GM18870 (cell line): ENCODE measurements around the gene LRRC41.
"Not testable (repeated sequence)": the region's sequence is repeated elsewhere in the genome, so short reads cannot be mapped to it uniquely, and the experiment has no call there.

Experiments
- ATAC-seq: cut with Tn5 transposase; IDR thresholded peaks from one replicate; pipeline ENCODE4 v1.9.1; 2021; ENCODE audit warnings: moderate library complexity; ENCODE audit not compliant: unreplicated experiment

The LRRC41 gene

DNA sequence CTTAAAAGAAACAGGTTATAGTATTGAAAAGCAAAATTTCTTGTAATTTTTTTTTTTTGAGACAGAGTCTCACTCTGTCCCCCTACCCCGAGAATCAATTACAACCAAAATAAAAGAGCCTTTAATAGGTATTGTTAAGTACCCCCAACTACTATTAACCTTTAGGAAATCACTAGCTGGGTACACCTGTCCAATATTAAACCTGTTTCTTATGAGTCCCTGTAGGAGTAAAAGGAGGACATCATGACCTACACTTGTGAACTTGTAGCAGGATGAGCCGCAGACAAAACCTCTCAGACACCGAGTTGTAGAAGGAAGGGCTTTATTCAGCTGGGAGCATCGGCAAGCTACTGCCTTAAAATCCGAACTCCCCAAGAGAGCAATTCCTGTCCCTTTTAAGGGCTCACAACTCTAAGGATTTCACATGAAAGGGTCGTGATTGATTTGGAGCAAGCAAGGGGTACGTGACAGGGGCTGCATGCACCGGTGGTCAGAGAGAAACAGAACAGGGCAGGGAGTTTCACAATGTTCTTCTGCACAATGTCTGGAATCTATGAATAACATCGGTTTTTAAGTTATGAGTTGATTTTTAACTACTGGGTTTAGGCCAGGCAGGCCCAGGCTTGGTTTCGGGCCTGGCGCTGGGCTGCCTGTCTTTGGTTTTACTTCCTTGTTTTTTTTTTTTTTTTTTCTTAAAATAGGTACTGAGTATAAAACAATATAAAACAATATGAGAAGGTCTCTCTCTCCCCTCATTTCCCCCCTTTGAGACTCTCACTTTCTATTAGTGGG is 22.1 kb upstream of the LRRC41 start:
- ATAC-seq: peak; percentile 72

DNA sequence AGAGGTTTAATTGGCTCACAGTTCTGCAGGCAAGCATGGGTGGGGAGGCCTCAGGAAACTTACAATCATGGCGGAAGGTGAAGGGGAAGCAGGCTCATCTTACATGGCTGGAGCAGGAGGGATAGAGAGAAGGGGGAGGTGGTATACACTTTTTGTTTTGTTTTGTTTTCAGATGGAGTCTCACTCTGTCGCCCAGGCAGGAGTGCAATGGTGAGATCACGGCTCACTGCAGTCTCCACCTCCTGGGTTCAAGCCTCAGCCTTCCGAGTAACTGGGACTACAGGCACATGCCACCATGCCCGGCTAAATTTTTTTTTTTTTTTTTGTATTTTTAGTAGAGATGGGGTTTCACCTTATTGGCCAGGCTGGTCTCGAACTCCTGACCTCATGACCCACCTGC is 18.8 kb upstream of the LRRC41 start:
- not testable (repeated sequence) for ATAC-seq

DNA sequence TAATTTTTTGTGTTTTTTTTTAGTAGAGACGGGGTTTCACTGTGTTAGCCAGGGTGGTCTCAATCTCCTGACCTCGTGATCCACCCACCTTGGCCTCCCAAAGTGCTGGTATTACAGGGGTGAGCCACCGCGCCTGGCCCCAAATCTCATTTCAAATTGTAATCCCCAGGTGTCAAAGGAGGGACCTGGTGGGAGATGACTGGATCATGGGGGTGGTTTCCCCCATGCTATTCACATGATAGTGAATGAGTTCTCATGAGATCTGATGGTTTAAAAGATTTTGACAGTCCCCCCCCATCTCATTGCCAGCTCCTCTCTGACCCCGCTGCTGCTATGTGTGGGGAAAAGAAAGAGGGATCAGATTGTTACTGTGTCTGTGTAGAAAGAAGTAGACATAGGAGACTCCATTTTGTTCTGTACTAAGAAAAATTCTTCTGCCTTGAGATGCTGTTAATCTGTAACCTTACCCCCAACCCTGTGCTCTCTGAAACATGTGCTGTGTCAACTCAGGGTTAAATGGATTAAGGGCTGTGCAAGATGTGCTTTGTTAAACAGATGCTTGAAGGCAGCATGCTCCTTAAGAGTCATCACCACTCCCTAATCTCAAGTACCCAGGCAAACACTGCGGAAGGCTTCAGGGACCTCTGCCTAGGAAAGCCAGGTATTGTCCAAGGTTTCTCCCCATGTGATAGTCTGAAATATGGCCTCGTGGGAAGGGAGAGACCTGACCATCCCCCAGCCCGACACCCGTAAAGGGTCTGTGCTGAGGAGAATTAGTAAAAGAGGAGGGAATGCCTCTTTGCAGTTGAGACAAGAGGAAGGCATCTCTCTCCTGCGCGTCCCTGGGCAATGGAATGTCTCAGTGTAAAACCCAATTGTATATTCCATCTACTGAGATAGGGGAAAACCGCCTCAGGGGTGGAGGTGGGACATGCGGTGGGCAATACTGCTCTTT is 16.8 kb upstream of the LRRC41 start:
- not testable (repeated sequence) for ATAC-seq

GRCh38 chr1:46319301-46319700 is 15.9 kb upstream of the LRRC41 start:
- not testable (repeated sequence) for ATAC-seq

DNA sequence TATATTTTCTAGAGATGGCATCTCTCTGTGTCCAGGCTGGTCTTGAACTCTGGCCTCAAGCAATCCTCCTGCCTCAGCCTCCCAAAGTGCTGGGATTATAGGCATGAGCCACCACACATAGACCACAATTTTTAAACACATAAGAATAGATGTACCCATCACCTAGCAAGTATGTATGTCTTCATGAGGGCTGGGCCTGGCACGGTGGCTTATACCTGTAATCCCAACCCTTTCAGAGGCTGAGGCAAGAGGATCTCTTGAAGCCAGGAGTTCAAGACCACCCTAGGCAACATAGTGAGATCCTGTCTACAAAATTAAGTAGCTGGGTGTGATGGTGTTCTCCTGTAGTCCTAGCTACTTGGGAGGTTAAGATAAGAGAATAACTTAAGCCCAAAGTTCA is 13.9 kb upstream of the LRRC41 start:
- no peak for ATAC-seq

DNA sequence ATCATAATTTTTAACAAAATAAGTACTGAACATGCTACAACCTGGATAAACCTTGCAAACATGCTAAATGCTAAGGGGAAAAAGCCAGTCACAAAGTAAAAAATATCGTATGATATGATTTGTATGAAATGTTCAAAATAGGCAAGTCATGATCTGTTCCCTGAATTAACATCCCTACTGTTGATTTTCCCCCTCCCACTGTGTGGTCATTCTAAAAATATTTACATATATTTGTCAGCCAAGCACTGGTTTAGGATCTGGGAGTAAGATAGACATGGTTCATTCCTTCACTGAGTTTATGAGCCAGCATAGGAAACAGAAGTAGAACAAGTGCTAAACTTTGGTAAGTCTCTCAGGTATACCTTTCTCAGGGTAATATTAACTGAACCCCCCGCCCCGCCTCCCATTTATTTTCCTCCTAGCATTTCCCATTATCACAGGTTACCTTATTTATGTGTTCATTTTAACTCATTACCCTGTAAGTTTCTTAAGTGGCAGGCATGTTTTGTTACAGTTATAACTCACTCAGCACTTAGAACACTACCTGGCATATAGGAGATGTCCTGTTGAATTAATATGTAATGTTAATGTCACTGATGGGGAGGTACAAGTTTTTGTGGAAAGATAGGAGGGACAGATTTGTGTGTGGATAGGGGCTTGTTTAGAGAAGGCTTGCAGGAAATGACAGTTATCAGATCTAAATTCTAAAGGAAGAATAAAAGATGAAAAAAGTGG is 12.4 kb upstream of the LRRC41 start:
- no peak for ATAC-seq

DNA sequence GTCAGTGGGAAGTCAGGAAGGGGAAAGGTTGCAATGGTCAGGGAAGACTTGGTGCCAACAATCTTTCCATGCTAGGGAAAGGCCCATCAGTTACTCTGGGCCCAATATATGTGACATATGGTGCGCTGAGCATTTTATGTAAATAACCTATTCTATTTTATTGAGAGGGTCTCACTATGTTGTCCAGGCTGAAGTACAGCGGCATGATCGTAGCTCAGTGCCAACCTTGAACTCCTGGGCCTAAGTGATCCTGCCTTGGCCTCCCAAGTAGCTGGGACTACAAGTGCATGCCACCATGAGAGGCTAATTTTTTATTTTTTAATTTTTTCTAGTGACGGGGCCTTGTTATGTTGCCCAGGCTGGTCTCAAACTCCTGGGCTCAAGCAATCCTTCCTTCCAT is 6.9 kb upstream of the LRRC41 start:
- no peak for ATAC-seq

DNA sequence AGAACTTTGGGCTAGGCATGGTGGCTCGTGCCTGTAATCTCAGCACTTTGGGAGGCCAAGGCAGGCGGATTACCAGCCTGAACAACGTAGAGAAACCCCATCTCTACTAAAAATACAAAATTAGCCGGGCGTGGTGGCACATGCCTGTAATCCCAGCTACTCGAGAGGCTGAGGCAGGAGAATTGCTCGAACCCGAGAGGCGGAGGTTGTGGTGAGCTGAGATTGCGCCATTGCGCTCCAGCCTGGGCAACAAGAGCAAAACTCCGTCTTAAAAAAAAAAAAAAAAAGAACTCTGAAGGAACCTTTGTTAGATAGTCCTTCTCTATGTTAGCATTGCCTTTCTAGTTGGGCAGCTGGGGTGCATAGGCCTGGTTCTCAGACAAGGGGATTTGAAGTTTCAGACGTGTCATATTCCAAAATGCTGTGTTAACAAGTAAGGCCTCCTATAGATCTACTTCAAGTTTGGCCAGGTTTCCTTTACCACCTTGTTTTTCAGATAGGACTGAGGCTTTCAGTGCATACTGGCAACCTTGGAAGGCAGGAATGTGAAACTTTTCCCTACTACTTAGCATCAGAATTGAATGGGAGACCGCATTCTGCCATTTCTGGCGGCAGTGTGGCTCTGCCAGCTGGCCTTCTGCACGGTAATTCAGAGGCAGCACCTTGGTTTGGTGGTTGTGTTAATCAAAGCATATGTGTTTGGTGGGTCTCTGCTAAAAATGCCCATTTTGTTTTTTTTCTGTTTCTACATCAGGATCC is 6.2 kb upstream of the LRRC41 start:
- no peak for ATAC-seq

- ATAC-seq: no peak
Observed at GRCh38 chr1:46306159-46306530, 2.7 kb upstream of the LRRC41 start.

- no peak for ATAC-seq
Observed at GRCh38 chr1:46303872-46304326, 483 bp upstream of the LRRC41 start.

GRCh38 chr1:46302641-46303037 is 777 bp downstream of the LRRC41 start:
- ATAC-seq: no peak

DNA sequence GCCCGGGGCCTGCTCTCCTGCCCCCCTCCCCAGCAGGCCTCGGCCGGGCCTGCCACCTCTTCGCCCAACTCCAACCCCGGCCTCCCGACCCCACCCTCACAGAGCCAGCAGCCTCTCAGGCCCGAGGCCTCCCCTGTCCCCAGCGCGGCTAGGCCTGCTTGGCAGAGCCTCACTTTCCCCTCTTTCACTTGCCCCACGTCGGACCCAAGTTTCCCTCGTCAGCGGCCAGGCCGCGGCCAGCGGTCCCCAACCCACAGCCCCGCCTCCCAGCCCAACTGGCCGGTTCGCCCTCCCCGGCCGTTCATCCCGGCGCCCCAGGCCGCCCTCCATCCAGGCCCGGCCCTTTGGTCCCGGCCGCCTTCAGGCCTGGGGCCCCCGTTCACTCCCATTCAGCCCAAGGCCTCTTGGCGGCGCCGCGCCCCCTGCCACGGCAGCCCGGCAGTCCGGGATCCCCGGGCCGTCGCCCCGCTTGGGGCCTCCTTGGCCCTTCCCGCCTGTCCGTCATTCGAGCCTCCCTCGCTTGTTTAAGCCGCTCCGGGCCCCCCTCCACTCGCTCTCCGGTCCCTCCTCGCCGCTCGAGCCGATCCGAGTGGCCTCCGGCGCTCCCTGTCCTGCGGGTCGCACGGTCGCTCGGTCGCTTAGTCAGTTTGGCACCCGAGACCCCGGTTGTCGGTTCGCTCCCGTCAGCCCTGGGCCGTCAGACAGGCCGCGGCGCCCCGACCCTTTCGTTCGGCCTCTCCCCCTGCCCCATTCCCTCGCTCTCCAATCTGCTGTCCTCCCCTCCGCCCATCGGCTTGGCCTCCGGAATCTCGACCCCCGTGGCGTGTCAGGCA is 1.4 kb downstream of the LRRC41 start:
- no peak for ATAC-seq

DNA sequence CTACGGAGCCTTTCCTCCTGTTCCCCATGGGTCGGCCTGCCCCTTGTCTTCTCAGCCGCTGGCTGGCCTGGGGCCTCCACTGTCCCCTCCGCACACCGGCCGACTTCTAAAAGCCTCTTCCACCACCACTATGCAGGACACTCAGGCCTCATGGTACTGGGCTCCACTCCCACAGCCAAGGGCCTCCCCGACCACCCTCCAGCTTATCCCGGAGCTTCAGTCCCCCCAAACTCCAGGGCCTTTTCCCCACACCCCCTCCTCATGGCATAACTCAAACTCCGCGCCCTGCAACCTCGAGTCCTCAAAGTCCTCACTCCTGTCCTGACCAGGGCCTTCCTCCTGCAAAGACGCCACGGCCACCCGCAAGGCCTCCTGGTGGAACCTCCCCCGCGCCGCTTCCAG is 2.0 kb downstream of the LRRC41 start:
- ATAC-seq: no peak

DNA sequence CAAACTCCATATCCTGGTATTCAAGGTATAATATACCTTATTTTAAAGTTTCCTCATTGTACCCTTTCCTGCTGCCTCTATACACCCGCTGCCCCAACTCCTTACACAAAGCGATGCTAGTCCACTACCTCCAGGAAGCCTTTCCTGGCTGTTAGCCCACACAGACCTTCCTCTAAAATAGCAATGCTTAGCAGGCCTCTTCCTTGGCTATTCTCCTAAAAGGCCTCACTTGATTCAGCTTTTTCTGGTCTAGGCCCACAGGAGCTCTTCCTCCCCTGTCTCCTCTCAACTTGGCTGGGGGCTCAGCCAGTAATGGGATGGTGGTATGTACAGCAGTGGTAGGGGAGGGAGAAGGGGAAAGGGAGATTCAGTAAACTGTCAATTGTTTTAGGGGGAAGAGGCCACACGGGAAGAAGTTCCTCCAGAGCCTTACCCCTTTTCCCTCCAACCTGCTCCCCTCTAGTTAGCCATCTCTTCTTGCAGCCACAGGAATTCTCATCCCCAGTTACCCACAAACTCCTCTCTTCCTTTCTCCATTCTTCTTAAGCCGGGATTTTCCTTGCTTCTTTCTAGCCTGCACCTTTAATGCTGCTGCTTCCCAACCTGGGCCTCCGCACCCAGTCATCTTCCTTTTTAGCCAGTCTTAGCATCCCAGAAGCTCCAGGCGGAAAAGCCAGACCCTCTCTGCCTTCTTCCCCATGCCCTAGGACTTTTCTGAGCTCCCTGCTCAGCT is 2.6 kb downstream of the LRRC41 start:
- ATAC-seq: no peak

DNA sequence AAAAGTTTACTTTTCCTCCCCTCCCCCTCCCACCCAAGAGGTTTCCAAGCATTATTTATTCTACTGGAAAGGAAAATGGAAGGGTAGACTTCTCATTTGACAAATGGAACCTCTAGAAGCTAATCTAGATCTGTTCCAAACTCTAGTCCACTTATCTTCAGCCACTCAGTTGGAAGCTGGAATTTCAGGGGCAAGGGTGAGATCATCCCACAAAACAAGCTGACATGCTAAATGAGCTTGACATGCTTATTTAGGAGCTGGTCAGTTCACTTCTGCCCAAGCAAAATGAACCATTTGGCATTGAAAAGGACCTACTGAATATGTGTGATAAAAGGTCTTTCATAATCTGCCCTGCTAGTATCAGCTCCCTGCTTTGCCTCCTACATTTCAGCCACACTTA is 5.0 kb downstream of the LRRC41 start:
- no peak for ATAC-seq

GRCh38 chr1:46295306-46295705 is 8.1 kb downstream of the LRRC41 start:
- no peak for ATAC-seq

GRCh38 chr1:46289976-46290375 is 13.4 kb downstream of the LRRC41 start:
- no peak for ATAC-seq

- no peak for ATAC-seq
Observed at GRCh38 chr1:46289134-46289494, 14.3 kb downstream of the LRRC41 start.

DNA sequence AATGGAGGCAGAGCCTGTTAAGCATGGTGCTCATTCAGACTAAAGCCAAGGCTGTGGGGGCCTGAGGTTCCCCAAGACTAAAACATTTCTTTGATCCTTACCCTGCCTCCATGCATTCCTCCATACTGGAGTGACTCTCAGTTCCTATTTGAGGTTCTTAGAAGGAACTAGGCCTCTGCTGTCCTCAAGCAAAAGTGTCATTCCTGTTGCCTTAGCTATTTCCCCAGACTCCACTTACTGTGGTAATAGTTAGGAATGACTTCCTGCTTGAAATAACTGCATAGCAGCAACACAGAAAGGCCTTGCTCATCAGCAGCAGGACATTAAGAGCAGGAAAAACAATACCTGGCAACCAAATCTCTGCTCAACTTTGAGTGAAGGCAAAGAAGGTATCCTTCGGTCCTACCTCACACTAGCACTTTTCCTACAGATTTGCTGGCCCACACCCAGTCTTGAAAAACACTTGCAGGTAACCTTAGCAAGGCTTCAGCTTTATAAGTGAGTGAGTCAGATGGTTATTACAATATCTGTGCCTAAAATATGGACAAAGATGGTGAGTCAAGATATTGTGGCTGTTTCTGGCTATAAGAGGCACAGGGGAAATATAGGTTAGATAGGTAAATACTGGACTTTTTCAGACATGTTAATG is 14.8 kb downstream of the LRRC41 start:
- no peak for ATAC-seq
